ENCODE results near the gene MAP2K5.

DNA sequence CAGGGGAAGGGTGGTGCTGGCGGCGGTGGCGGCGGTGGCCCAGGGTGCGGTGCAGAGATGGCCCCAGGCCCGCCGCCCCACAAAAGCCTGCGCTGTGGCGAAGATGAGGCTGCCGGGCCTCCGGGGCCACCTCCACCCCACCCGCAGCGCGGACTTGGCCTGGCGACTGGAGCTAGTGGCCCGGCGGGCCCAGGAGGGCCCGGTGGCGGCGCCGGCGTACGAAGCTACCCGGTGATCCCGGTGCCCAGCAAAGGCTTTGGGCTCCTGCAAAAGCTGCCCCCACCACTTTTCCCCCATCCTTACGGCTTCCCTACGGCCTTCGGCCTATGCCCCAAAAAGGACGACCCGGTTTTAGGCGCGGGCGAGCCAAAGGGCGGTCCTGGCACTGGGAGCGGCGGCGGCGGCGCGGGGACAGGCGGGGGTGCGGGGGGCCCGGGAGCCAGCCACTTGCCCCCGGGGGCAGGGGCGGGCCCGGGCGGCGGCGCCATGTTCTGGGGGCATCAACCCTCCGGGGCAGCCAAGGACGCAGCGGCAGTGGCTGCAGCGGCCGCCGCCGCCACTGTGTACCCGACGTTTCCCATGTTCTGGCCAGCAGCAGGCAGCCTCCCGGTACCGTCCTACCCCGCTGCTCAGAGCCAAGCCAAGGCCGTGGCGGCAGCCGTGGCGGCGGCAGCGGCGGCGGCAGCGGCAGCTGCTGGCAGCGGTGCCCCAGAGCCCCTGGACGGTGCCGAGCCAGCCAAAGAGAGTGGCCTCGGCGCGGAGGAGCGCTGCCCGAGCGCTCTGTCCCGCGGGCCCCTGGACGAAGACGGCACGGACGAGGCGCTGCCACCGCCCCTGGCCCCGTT lies 284.4 kb downstream of the MAP2K5 start:
- TF ChIP-seq, protein P1, sequence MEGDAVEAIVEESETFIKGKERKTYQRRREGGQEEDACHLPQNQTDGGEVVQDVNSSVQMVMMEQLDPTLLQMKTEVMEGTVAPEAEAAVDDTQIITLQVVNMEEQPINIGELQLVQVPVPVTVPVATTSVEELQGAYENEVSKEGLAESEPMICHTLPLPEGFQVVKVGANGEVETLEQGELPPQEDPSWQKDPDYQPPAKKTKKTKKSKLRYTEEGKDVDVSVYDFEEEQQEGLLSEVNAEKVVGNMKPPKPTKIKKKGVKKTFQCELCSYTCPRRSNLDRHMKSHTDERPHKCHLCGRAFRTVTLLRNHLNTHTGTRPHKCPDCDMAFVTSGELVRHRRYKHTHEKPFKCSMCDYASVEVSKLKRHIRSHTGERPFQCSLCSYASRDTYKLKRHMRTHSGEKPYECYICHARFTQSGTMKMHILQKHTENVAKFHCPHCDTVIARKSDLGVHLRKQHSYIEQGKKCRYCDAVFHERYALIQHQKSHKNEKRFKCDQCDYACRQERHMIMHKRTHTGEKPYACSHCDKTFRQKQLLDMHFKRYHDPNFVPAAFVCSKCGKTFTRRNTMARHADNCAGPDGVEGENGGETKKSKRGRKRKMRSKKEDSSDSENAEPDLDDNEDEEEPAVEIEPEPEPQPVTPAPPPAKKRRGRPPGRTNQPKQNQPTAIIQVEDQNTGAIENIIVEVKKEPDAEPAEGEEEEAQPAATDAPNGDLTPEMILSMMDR (conservative IDR thresholded peaks at IDR 0.05): no peak
- TF ChIP-seq ZFX (IDR thresholded peaks at IDR 0.05): no peak
